RPMI8226 (cell line): ENCODE results near the gene CIAO3.
A peak's percentile ranks its signal among the peaks of the same experiment; 100 is the strongest.

ENCODE experiments used
- DNase-seq: peaks from one replicate; pipeline ENCODE4 v3.0.0-alpha.2; 2015

The CIAO3 gene

DNA sequence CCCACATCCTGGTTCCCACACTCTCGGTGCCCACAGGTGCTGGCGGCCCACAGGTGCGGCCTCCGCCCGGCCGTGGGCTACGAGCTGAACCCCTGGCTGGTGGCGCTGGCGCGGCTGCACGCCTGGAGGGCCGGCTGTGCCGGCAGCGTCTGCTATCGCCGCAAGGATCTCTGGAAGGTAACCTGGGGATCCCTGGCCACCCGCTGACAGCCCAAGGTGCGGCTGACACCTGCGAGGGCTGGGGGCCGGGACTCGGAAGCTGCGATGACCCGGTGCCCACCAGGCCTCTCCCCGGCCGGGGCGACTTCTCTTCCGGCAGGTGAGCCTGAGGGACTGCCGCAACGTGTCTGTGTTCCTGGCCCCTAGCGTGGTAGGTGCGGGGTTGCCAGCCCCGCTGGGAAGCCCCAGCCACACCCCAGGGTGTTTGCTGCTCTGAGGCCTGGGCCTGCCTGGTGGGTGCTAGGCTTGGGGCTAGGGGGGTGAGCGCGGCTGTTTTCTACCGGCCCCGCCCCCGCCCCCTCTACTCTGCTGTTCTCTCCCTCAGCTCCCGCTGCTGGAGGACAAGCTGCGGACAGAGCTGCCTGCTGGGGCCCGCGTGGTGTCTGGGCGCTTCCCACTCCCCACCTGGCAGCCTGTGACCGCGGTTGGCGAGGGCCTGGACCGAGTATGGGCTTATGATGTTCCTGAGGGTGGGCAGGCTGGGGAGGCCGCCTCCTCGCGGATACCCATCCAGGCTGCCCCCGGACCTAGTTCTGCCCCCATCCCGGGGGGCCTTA is 18.8 kb downstream of the CIAO3 start:
- no peak for DNase-seq

- DNase-seq, result peak; percentile 99
These were observed 19.6 kb downstream of the CIAO3 start, which contains the start of gene ANTKMT for GRCh38 chr16:720990-721764. Gene ANTKMT (plus strand): TSS chr16:721146. CDS start chr16:721275, 129 bp downstream.

GRCh38 chr16:720447-720989 is 20.3 kb downstream of the CIAO3 start:
- DNase-seq, result peak; percentile 89

GRCh38 chr16:719815-720446 is 20.9 kb downstream of the CIAO3 start:
- peak; percentile 60 for DNase-seq

GRCh38 chr16:718922-719321 is 21.9 kb downstream of the CIAO3 start:
- no peak for DNase-seq

GRCh38 chr16:718389-718788 is 22.4 kb downstream of the CIAO3 start:
- DNase-seq, result no peak

DNA sequence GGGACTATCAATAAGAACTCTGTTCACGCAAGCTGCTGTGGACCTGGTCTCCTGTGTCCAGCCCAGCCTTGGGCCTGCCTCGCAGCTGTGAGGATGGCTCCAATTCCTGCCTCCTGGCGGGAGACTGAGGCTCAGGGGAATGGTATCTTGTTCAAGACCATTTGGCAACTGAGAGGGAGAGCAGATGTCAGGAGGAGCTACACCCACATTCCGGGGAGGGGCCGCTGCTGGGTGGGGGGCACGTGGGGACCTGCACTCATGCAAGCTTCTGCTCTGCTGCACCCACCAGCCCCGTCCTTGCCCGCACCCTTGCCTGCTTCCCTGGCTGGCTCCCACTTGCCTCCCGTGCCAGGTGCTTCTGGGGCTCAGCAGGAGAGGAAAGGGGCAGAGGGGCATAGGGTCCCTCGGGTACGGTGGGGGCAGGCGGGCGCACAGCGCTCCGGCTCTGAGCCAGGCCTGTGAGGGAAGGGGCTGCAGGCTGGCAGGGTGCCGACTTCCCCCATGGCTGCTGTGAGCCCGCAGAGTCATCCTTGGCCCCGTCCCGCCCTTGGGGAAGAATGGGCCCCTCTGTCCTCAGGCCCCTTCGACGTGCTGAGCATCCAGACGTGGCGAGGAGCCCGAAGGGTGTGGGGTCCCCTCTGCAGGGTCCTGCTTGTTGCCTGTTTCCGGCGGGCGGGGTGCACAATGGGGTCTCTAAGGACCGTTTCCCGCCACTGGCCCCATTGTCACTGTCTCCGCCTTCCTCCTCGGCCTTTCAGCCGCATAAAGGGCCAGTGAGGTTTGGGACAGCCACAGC is 23.1 kb downstream of the CIAO3 start:
- no peak for DNase-seq

GRCh38 chr16:716768-717325 is 23.9 kb downstream of the CIAO3 start:
- DNase-seq, result no peak

DNA sequence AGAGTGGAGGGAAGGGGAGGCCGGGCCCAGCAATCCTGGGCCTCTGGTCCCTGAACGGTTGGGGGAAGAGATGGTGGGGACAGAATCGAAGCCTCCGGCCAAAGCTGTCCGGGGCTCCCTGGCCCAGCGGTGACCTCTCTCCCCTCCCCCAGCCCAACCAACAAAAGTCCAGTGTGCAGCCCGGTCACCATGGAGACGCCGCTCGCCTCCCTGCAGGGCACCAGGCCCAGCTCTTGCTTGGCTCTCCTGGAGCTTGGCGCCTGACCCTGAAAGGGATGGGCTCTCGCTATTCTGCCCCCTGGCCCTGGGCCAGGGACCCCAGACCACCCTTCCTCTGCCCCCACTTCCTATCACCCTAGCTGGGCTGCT is 24.6 kb downstream of the CIAO3 start:
- DNase-seq, result no peak

- DNase-seq, result peak; percentile 69
These were observed 25.2 kb downstream of the CIAO3 start for GRCh38 chr16:715477-716199.

DNA sequence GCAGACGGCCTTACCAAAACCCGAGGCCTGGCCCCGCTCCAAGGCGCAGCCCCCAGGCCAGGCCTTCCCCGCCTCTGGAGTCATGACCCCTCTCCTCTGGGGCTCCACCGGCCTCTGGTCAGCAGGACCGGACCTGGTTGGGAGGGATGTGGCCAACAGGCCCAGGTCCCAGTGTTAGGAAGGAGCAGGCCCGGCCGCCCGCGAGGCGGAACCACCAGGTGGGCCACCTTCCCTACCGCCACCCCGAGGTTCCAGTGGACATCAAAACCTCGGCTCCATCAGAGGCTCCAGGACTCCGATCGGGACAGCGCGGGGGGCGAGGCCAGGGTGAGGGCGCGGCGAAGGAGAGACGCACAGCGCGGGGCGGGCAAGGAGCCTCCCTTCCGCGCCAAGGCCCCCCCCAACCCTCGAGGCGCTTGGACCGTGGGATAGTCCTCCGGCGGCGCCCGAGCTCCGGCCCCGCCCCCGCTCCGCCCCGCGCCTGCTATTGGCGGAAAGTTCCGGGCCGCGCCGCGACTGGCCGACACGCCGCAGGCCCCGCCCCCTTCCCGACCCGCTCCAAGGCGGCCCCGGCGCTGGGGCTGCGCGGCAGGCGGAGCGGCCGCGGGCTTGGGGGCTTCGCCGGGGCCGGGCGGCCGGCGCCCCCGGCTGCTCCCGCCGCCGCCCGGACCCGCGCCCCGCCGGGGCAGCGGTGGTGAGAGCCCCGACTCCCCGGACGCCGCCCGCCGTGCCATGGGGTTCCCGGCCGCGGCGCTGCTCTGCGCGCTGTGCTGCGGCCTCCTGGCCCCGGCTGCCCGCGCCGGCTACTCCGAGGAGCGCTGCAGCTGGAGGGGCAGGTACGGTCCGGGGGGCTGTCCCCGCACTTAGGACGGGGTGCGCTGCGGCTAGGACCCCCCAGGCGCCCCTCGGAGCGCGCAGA is 26.0 kb downstream of the CIAO3 start, which contains the start of gene METRN:
TSS of gene METRN (plus strand) at position 561 of the 919 bp plus-strand sequence. CDS start at position 733, 172 bp downstream.
- DNase-seq, result peak; percentile 96

- no peak for DNase-seq
These were observed 26.7 kb downstream of the CIAO3 start for GRCh38 chr16:714079-714478.

DNA sequence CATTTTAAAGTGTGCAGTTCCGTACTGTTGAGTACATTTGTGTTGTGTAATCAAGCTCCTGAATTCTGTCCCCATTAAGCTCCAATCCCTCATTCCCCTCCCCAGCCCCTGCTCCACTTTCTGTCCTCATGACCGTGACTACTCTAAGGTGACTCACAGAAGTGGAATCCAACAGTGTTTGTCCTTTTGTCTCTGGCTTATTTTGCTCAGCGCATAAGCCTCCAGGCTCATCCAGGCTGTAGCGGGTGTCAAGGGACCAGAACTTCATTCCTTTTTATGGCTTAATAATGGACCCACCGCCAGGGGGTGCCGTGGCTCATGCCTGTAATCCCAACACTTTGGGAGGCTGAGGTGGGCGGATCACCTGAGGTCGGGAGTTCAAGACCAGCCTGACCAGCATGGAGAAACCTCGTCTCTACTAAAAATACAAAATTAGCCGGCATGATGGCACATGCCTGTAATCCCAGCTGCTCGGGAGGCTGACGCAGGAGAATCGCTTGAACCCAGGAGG is 28.0 kb downstream of the CIAO3 start:
- peak; percentile 75 for DNase-seq

DNA sequence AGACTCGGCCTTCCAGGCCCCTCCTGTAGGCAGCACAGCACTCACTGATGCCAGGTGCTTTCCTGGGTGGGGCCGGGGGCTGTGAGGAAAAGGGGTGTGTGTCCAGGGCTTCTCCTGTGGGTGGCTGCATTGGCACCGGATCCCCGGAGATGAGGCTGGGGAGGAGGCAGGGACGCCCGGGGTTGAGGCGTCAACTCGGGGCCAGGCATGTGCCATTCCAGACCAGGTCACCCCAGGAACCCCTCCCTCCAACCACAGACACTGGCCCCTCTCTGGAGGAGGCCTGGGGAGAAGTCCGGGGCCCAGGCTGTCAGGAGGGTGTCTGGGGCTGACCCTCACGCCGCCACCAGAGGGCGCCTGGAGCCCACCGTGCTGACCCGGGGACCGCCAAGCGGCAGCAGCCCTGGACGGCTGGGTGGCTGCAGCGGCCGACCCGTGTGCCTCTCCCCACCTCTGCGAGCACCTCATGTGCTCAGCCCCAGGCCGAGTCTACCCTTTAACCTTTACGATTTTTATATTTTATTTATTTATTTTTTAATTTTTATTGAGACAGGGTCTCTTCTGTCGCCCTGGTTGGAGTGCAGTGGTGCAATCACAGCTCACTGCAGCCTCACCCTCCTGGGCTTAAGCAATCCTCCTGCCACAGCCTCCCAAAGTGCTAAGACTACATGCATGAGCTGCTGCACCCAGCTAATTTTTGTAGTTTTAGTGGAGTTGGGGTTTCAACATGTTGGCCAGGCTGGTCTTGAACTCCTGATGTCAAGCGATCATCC is 29.1 kb downstream of the CIAO3 start:
- peak; percentile 85 for DNase-seq

GRCh38 chr16:711084-711483 is 29.7 kb downstream of the CIAO3 start:
- no peak for DNase-seq

- DNase-seq, result peak; percentile 22
These were observed 30.2 kb downstream of the CIAO3 start for GRCh38 chr16:710500-711075.

- peak; percentile 71 for DNase-seq
These were observed 31.0 kb downstream of the CIAO3 start for GRCh38 chr16:709566-710499.

GRCh38 chr16:708959-709358 is 31.8 kb downstream of the CIAO3 start:
- DNase-seq, result no peak
